Neural cell (in vitro differentiated cells): ENCODE data around the gene ASXL1.

Source experiments
- CTCF ChIP-seq: fragments of 450-650 bp; IDR thresholded peaks from 2 replicates; pipeline ENCODE4 v1.5.1; 2014; ENCODE audit warnings: antibody characterized with exemption, mild to moderate bottlenecking, moderate library complexity; ENCODE audit not compliant: poor library complexity, severe bottlenecking
- EP300 ChIP-seq: fragments of 450-650 bp; conservative IDR thresholded peaks from 2 replicates; pipeline ENCODE4 v1.6.1; 2014; ENCODE audit warnings: antibody characterized with exemption, mild to moderate bottlenecking, moderate library complexity; ENCODE audit not compliant: poor library complexity, severe bottlenecking
- EZH2 ChIP-seq: fragments of 200-600, 300-800 bp; shearing (Covaris generic), sonication (generic); IDR thresholded peaks from 2 replicates; pipeline ENCODE4 v1.6.1; 2014; ENCODE audit warnings: antibody characterized with exemption, low read length, borderline replicate concordance, mild to moderate bottlenecking; ENCODE audit not compliant: insufficient read depth, poor library complexity, severe bottlenecking
- MXI1 ChIP-seq: fragments of 450-650 bp; conservative IDR thresholded peaks from 2 replicates; pipeline ENCODE4 v1.6.1; 2014; ENCODE audit warnings: antibody characterized with exemption, mild to moderate bottlenecking; ENCODE audit not compliant: poor library complexity, severe bottlenecking
- POLR2AphosphoS5 ChIP-seq: IDR thresholded peaks from 2 replicates; pipeline ENCODE4 v1.6.1; 2012
- RAD21 ChIP-seq: fragments of 450-650 bp; conservative IDR thresholded peaks from 2 replicates; pipeline ENCODE4 v1.6.1; 2014; ENCODE audit warnings: antibody characterized with exemption, mild to moderate bottlenecking, moderate library complexity
- REST ChIP-seq: IDR thresholded peaks from 2 replicates; pipeline ENCODE4 v1.6.1; 2012; ENCODE audit warnings: borderline replicate concordance
- SMC3 ChIP-seq: fragments of 450-650 bp; conservative IDR thresholded peaks from 2 replicates; pipeline ENCODE4 v1.6.1; 2014; ENCODE audit warnings: antibody characterized with exemption, mild to moderate bottlenecking, moderate library complexity; ENCODE audit not compliant: poor library complexity
- TAF1 ChIP-seq: IDR thresholded peaks from 2 replicates; pipeline ENCODE4 v1.6.1; 2012; ENCODE audit warnings: low read depth

- no peak for TF ChIP-seq POLR2AphosphoS5
- TF ChIP-seq CTCF, result no peak
- no peak for TF ChIP-seq SMC3
- TF ChIP-seq TAF1, result no peak
- TF ChIP-seq REST, result no peak
- no peak for TF ChIP-seq EP300
- TF ChIP-seq EZH2, result no peak
- TF ChIP-seq MXI1, result no peak
- no peak for TF ChIP-seq RAD21
Observed at GRCh38 chr20:32473231-32474008, 115.3 kb downstream of the ASXL1 start.
